PC-9 (cell line): Measurements from ENCODE around the gene NBDY. TPM values are rescaled to one million over a fixed set of nuclear protein-coding genes. Genes with fewer than 3 reads are reported as not detected.

ENCODE experiments used
- BruUV-seq: library from RNA; stranded (reverse); fragments of 400-500 nt; replicated peaks from 2 replicates; lab custom pipeline; 2021; lab: Mats Ljungman, UMichigan
- CTCF ChIA-PET: fragments of 300-600 bp; sonication (Branson Sonifier 250); formaldehyde crosslinking; loops from one replicate; lab custom pipeline; 2022; ENCODE audit warnings: antibody characterized with exemption; lab: Charles Lee
- POLR2A ChIA-PET: fragments of 300-600 bp; sonication (Branson Sonifier 250); formaldehyde crosslinking; loops from one replicate; lab custom pipeline; 2022; ENCODE audit warnings: antibody characterized with exemption; ENCODE audit not compliant: unreplicated experiment; lab: Charles Lee
- DNase-seq, 2 experiments: peaks; one replicate each; pipeline versions ENCODE4 v3.0.0 to v3.0.0-alpha.2; 2015 to 2022; ENCODE audit warnings: mixed read lengths in 1 of 2
- H2AFZ ChIP-seq: fragments of 200-600 bp; sonication (generic); 2 replicates; pipeline ENCODE4 v1.8.1; 2017; ENCODE audit warnings: antibody characterized with exemption
- H3F3A ChIP-seq: fragments of 200-600 bp; sonication (generic); 2 replicates; pipeline ENCODE4 v1.8.1; 2017; ENCODE audit warnings: antibody characterized with exemption, mild to moderate bottlenecking, low read depth; ENCODE audit not compliant: insufficient read depth
- H3K27ac ChIP-seq: fragments of 200-600 bp; sonication (generic); 2 replicates; pipeline ENCODE4 v1.6.1; 2016; ENCODE audit warnings: mixed run types
- H3K27me3 ChIP-seq: fragments of 200-600 bp; sonication (generic); 2 replicates; pipeline ENCODE4 v1.6.1; 2016; ENCODE audit warnings: low read depth, mixed run types; ENCODE audit not compliant: insufficient read depth
- H3K36me3 ChIP-seq: fragments of 200-600 bp; sonication (generic); 2 replicates; pipeline ENCODE4 v1.6.1; 2016; ENCODE audit warnings: low read depth, mixed run types
- H3K4me1 ChIP-seq: fragments of 200-600 bp; sonication (generic); replicated peaks from 2 replicates; pipeline ENCODE4 v1.6.1; 2016; ENCODE audit warnings: mixed run types; ENCODE audit not compliant: insufficient read depth
- H3K4me2 ChIP-seq: fragments of 200-600 bp; sonication (generic); 2 replicates; pipeline ENCODE4 v1.6.1; 2017; ENCODE audit warnings: mixed run types
- H3K4me3 ChIP-seq: fragments of 200-600 bp; sonication (generic); 2 replicates; pipeline ENCODE4 v1.6.1; 2016; ENCODE audit warnings: mixed run types
- H3K79me2 ChIP-seq: fragments of 200-600 bp; sonication (generic); 2 replicates; pipeline ENCODE4 v1.6.1; 2017; ENCODE audit warnings: low read depth, mixed run types
- H3K9me2 ChIP-seq: fragments of 200-600 bp; sonication (generic); 2 replicates; pipeline ENCODE4 v1.8.1; 2017; ENCODE audit warnings: mild to moderate bottlenecking; ENCODE audit not compliant: insufficient read depth
- H3K9me3 ChIP-seq: fragments of 200-600 bp; sonication (generic); 2 replicates; pipeline ENCODE4 v1.8.1; 2016; ENCODE audit warnings: low read depth; ENCODE audit not compliant: insufficient read depth
- H4K20me1 ChIP-seq: fragments of 200-600 bp; sonication (generic); 2 replicates; pipeline ENCODE4 v1.8.1; 2017; ENCODE audit not compliant: insufficient read depth
- CTCF ChIP-seq: fragments of 200-600 bp; sonication (generic); conservative IDR thresholded peaks from 2 replicates; pipeline ENCODE4 v1.6.1; 2017; ENCODE audit warnings: mixed run types, antibody characterized with exemption, mild to moderate bottlenecking, moderate library complexity
- EZH2 ChIP-seq: fragments of 200-600 bp; sonication (generic); IDR thresholded peaks from 2 replicates; pipeline ENCODE4 v1.8.0; 2017; ENCODE audit warnings: antibody characterized with exemption, low read depth
- intact Hi-C: fragments of 100-400 bp; cut with micrococcal nuclease; formaldehyde crosslinking; loops from one replicate; pipeline ENCODE4 v1.10.0; 2022; ENCODE audit not compliant: unreplicated experiment
- total RNA-seq: library from RNA; stranded (reverse); gene quantifications from 2 replicates; pipeline ENCODE4 v1.2.3, GENCODE V29; 2021

NBDY gene
- total RNA-seq, 1 experiment from 2014 or later = 76.6 TPM

GRCh38 chrX:56802428-56802827, 73.4 kb downstream of the NBDY start:
- H3K4me2 ChIP-seq = no peak overlapping the region
- H3K79me2 ChIP-seq = no peaks in the 10 kb centered on the region
- H3K4me1 ChIP-seq = no peaks in the 10 kb centered on the region
- H3K4me3 ChIP-seq = no peak overlapping the region
- no peak for DNase-seq
- no TSS peak for BruUV-seq
- H3K36me3 ChIP-seq = no peaks in the 10 kb centered on the region
- ChIA-PET POLR2A (no interaction called here), CTCF (no interaction called here)
- H3K9me2 ChIP-seq = no peaks in the 10 kb centered on the region
- no peak for TF ChIP-seq EZH2
- no peak for TF ChIP-seq CTCF
- no peak overlapping the region for H2AFZ ChIP-seq
- H3F3A ChIP-seq = no peaks in the 10 kb centered on the region
- intact Hi-C loops = no loop called here
- H4K20me1 ChIP-seq = no peaks in the 10 kb centered on the region
- H3K9me3 ChIP-seq = no peaks in the 10 kb centered on the region
- no peaks in the 10 kb centered on the region for H3K27me3 ChIP-seq
- no peak overlapping the region for H3K27ac ChIP-seq

GRCh38 chrX:56802921-56803849, 74.1 kb downstream of the NBDY start:
- H3K36me3 ChIP-seq = no peaks in the 10 kb centered on the region
- POLR2A ChIA-PET = no interaction called here
- no peaks in the 10 kb centered on the region for H3K9me3 ChIP-seq
- no peak overlapping the region for H3K27ac ChIP-seq
- CTCF ChIA-PET = no interaction called here
- DNase-seq = no peak
- TF ChIP-seq CTCF = no peak
- no peak for TF ChIP-seq EZH2
- H3K9me2 ChIP-seq = no peaks in the 10 kb centered on the region
- intact Hi-C loops = no loop called here
- H4K20me1 ChIP-seq = no peaks in the 10 kb centered on the region
- H3K4me2 ChIP-seq = no peak overlapping the region
- no peak overlapping the region for H3K4me3 ChIP-seq
- BruUV-seq = no TSS peak
- H3K4me1 ChIP-seq = no peaks in the 10 kb centered on the region
- H3F3A ChIP-seq = no peaks in the 10 kb centered on the region
- no peaks in the 10 kb centered on the region for H3K79me2 ChIP-seq
- H2AFZ ChIP-seq = no peak overlapping the region
- no peaks in the 10 kb centered on the region for H3K27me3 ChIP-seq

GRCh38 chrX:56803850-56804681, 75.0 kb downstream of the NBDY start:
- no peak overlapping the region for H2AFZ ChIP-seq
- no peaks in the 10 kb centered on the region for H3K79me2 ChIP-seq
- DNase-seq = no peak
- H3K4me2 ChIP-seq = no peak overlapping the region
- BruUV-seq = no TSS peak
- H3K4me3 ChIP-seq = no peak overlapping the region
- H3K36me3 ChIP-seq = no peaks in the 10 kb centered on the region
- no peaks in the 10 kb centered on the region for H3F3A ChIP-seq
- no peak overlapping the region for H3K27ac ChIP-seq
- H4K20me1 ChIP-seq = no peaks in the 10 kb centered on the region
- no peaks in the 10 kb centered on the region for H3K9me3 ChIP-seq
- no peaks in the 10 kb centered on the region for H3K9me2 ChIP-seq
- no peaks in the 10 kb centered on the region for H3K4me1 ChIP-seq
- TF ChIP-seq CTCF = no peak
- TF ChIP-seq EZH2 = no peak
- intact Hi-C loops = no loop called here
- H3K27me3 ChIP-seq = no peaks in the 10 kb centered on the region
- CTCF ChIA-PET = no interaction called here
- POLR2A ChIA-PET = no interaction called here
